Measurements from ENCODE around the gene INPP5J. TPM values are rescaled to one million over a fixed set of nuclear protein-coding genes. Genes with fewer than 3 reads are reported as not detected.
"Not testable (repeated sequence)": the region's sequence is repeated elsewhere in the genome, so short reads cannot be mapped to it uniquely, and the experiment has no call there.

INPP5J gene
- total RNA-seq, 1 experiment from 2014 or later = 0.12 TPM

- DNase-seq (ENCODE audit: low read depth) = peak; percentile 64
Observed at GRCh38 chr22:31148953-31149627, 26.3 kb downstream of the INPP5J start.

GRCh38 chr22:31150615-31151014 lies 27.8 kb downstream of the INPP5J start:
- DNase-seq (ENCODE audit: low read depth) = no peak

GRCh38 chr22:31151872-31152271 lies 29.1 kb downstream of the INPP5J start:
- DNase-seq (ENCODE audit: low read depth) = no peak

- DNase-seq (ENCODE audit: low read depth) = no peak
Observed at GRCh38 chr22:31153357-31153756, 30.6 kb downstream of the INPP5J start.

GRCh38 chr22:31154975-31155374 lies 32.2 kb downstream of the INPP5J start:
- DNase-seq (ENCODE audit: low read depth) = no peak

GRCh38 chr22:31155422-31155821 lies 32.7 kb downstream of the INPP5J start:
- DNase-seq (ENCODE audit: low read depth) = no peak

GRCh38 chr22:31160328-31160978 lies 37.7 kb downstream of the INPP5J start:
- no peak for DNase-seq (ENCODE audit: low read depth)

- no peak for DNase-seq (ENCODE audit: low read depth)
Observed at GRCh38 chr22:31161386-31161785, 38.6 kb downstream of the INPP5J start.

GRCh38 chr22:31162015-31162765 lies 39.4 kb downstream of the INPP5J start:
- no peak for DNase-seq (ENCODE audit: low read depth)

GRCh38 chr22:31170971-31171370 lies 48.2 kb downstream of the INPP5J start:
- DNase-seq (ENCODE audit: low read depth) = no peak

- not testable (repeated sequence) for DNase-seq (ENCODE audit: low read depth)
Observed at GRCh38 chr22:31171734-31172133, 49.0 kb downstream of the INPP5J start.

- DNase-seq (ENCODE audit: low read depth) = peak; percentile 52
Observed at GRCh38 chr22:31173386-31174145, 50.8 kb downstream of the INPP5J start.

- DNase-seq (ENCODE audit: low read depth) = no peak
Observed at GRCh38 chr22:31176923-31177322, 54.2 kb downstream of the INPP5J start.

- no peak for DNase-seq (ENCODE audit: low read depth)
Observed at GRCh38 chr22:31177420-31178162, 54.8 kb downstream of the INPP5J start.

GRCh38 chr22:31178859-31179258 lies 56.1 kb downstream of the INPP5J start:
- DNase-seq (ENCODE audit: low read depth) = no peak

- peak; percentile 53 for DNase-seq (ENCODE audit: low read depth)
Observed at GRCh38 chr22:31179345-31179744, 56.6 kb downstream of the INPP5J start.

GRCh38 chr22:31184015-31184414 lies 61.2 kb downstream of the INPP5J start:
- DNase-seq (ENCODE audit: low read depth) = no peak
